PC-3 (cell line): ENCODE measurements around the gene BCL11B.

ENCODE experiments used
- CTCF ChIP-seq: fragments of 300-600 bp; sonication (generic); conservative IDR thresholded peaks from 2 replicates; pipeline ENCODE4 v1.5.1; 2017; ENCODE audit warnings: antibody characterized with exemption, low read depth, mild to moderate bottlenecking, low read length
- EZH2 ChIP-seq: fragments of 300-600 bp; sonication (generic); IDR thresholded peaks from one replicate; pipeline ENCODE4 v1.6.1; 2017; ENCODE audit warnings: antibody characterized with exemption, mild to moderate bottlenecking, low read length; ENCODE audit not compliant: unreplicated experiment
- EZH2phosphoT487 ChIP-seq: fragments of 300-600 bp; sonication (generic); IDR thresholded peaks from 2 replicates; pipeline ENCODE4 v1.6.1; 2018; ENCODE audit warnings: mild to moderate bottlenecking, antibody characterized with exemption, low read length, borderline replicate concordance

GRCh38 chr14:99158646-99159165 lies 113.3 kb downstream of the BCL11B start:
- TF ChIP-seq CTCF (no peak), EZH2 (no peak), EZH2phosphoT487 (no peak)
